H1 (cell line): ENCODE results near the gene TSPAN32. TPM values are rescaled to one million over a fixed set of nuclear protein-coding genes. Genes with fewer than 3 reads are reported as not detected.
A peak's percentile ranks its signal among the peaks of the same experiment; 100 is the strongest.

Experiments
- CTCF ChIA-PET: fragments of 300-600 bp; sonication (Branson Sonifier 250); formaldehyde crosslinking; loops from one replicate; lab custom pipeline; 2021; ENCODE audit not compliant: partially characterized antibody; lab: Charles Lee
- POLR2A ChIA-PET: fragments of 300-600 bp; sonication (Branson Sonifier 250); formaldehyde crosslinking; loops from one replicate; lab custom pipeline; 2021; ENCODE audit warnings: inconsistent platforms; ENCODE audit not compliant: partially characterized antibody; lab: Charles Lee
- DNase-seq, 2 experiments: peaks; one replicate each; pipeline versions ENCODE4 v3.0.0 to v3.0.0-alpha.2; 2010 to 2022; ENCODE audit warnings: low spot score in 2 of 2, low read depth in 1 of 2, mixed read lengths in 1 of 2
- FAIRE-seq: peaks from 2 replicates; lab custom pipeline; 2011; peaks lifted over from hg19 to GRCh38; lab: Jason Lieb, UNC
- H2AFZ ChIP-seq: 2 replicates; pipeline ENCODE4 v1.8.1; 2012; ENCODE audit warnings: low read length, inconsistent platforms
- H2AK5ac ChIP-seq: 2 replicates; pipeline ENCODE4 v1.6.1; 2013; ENCODE audit warnings: low read depth, low read length
- H2BK120ac ChIP-seq: replicated peaks from 2 replicates; pipeline ENCODE3; 2013; ENCODE audit warnings: low read depth, low read length, inconsistent platforms
- H2BK12ac ChIP-seq: 2 replicates; pipeline ENCODE4 v1.6.1; 2013; ENCODE audit warnings: low read depth, low read length
- H2BK15ac ChIP-seq: 2 replicates; pipeline ENCODE4 v1.6.1; 2013; ENCODE audit warnings: low read length
- H2BK20ac ChIP-seq: 2 replicates; pipeline ENCODE4 v1.6.1; 2013; ENCODE audit warnings: low read length
- H2BK5ac ChIP-seq: 2 replicates; pipeline ENCODE4 v1.6.1; 2013; ENCODE audit warnings: low read depth, low read length
- H3K14ac ChIP-seq: 2 replicates; pipeline ENCODE4 v1.6.1; 2013; ENCODE audit warnings: inconsistent platforms; ENCODE audit not compliant: insufficient read length
- H3K18ac ChIP-seq: 2 replicates; pipeline ENCODE4 v1.6.1; 2013; ENCODE audit warnings: low read length; ENCODE audit errors: extremely low read depth
- H3K23ac ChIP-seq: 2 replicates; pipeline ENCODE4 v1.6.1; 2013; ENCODE audit warnings: inconsistent platforms; ENCODE audit not compliant: insufficient read length
- H3K23me2 ChIP-seq: 2 replicates; pipeline ENCODE4 v1.6.1; 2013; ENCODE audit warnings: low read depth, low read length
- H3K27ac ChIP-seq: 2 replicates; pipeline ENCODE4 v1.6.1; 2011; ENCODE audit warnings: low read depth, low read length, inconsistent platforms
- H3K27me3 ChIP-seq, 4 experiments: replicated peaks in 1 of 4; 1 replicate in 1 of 4; 2 replicates in 3 of 4; pipeline versions ENCODE4 v1.6.1 to v1.8.1; 2011 to 2013; ENCODE audit warnings: low read length in 3 of 4, mild to moderate bottlenecking in 3 of 4, inconsistent platforms in 2 of 4, mixed read lengths in 2 of 4, moderate library complexity in 1 of 4; ENCODE audit not compliant: control insufficient read depth in 3 of 4, insufficient read depth in 3 of 4; ENCODE audit errors: extremely low read depth in 1 of 4
- H3K36me3 ChIP-seq, 4 experiments: 2 replicates each; pipeline versions ENCODE4 v1.6.1 to v1.8.1; 2011 to 2013; ENCODE audit warnings: mild to moderate bottlenecking in 4 of 4, low read length in 3 of 4, moderate library complexity in 2 of 4, control low read depth in 1 of 4, inconsistent platforms in 1 of 4; ENCODE audit not compliant: insufficient read depth in 4 of 4, control insufficient read depth in 2 of 4
- H3K4ac ChIP-seq: replicated peaks from 2 replicates; pipeline ENCODE3; 2013; ENCODE audit warnings: low read length, low read depth, mixed read lengths, inconsistent platforms; ENCODE audit not compliant: insufficient read length
- H3K4me1 ChIP-seq, 4 experiments: replicated peaks in 1 of 4; 1 replicate in 1 of 4; 2 replicates in 3 of 4; pipeline versions ENCODE4 v1.6.1 to v1.8.1; 2011 to 2013; ENCODE audit warnings: low read length in 3 of 4, inconsistent platforms in 2 of 4, mixed read lengths in 1 of 4; ENCODE audit not compliant: insufficient read depth in 4 of 4, control insufficient read depth in 3 of 4
- H3K4me2 ChIP-seq, 2 experiments: 2 replicates each; pipeline versions ENCODE4 v1.6.1 to v1.8.1; 2011 to 2013; ENCODE audit warnings: low read depth in 2 of 2, low read length in 2 of 2, control low read depth in 1 of 2, inconsistent platforms in 1 of 2, mild to moderate bottlenecking in 1 of 2; ENCODE audit not compliant: insufficient read depth in 1 of 2
- H3K4me3 ChIP-seq, 4 experiments: fragments of 200-600, 300-600 bp in 1 of 4; sonication (generic), shearing (Covaris generic), sonication (Bioruptor Twin) in 1 of 4; 2 replicates each; pipeline versions ENCODE4 v1.5.1 to v1.8.1; 2011 to 2016; ENCODE audit warnings: low read length in 4 of 4, low read depth in 3 of 4, control low read depth in 2 of 4, inconsistent platforms in 2 of 4, mild to moderate bottlenecking in 2 of 4, mixed read lengths in 1 of 4, moderate library complexity in 1 of 4; ENCODE audit not compliant: insufficient read depth in 2 of 4; ENCODE audit errors: extremely low read depth in 1 of 4
- H3K56ac ChIP-seq: replicated peaks from 2 replicates; pipeline ENCODE3; 2013; ENCODE audit warnings: low read depth, mild to moderate bottlenecking, mixed read lengths, low read length, inconsistent platforms; ENCODE audit not compliant: insufficient read length
- H3K79me1 ChIP-seq: 2 replicates; pipeline ENCODE4 v1.6.1; 2013; ENCODE audit warnings: low read depth, low read length, control low read depth
- H3K79me2 ChIP-seq, 2 experiments: 2 replicates each; pipeline versions ENCODE4 v1.6.1 to v1.8.1; 2012 to 2013; ENCODE audit warnings: low read length in 2 of 2, mild to moderate bottlenecking in 2 of 2, inconsistent platforms in 1 of 2; ENCODE audit not compliant: insufficient read depth in 2 of 2, control insufficient read depth in 1 of 2
- H3K9ac ChIP-seq, 4 experiments: replicated peaks in 1 of 4; 1 replicate in 1 of 4; 2 replicates in 3 of 4; pipeline versions ENCODE4 v1.6.1 to v1.8.1; 2011 to 2013; ENCODE audit warnings: low read depth in 3 of 4, low read length in 3 of 4, control low read depth in 2 of 4, mild to moderate bottlenecking in 2 of 4, moderate library complexity in 2 of 4, inconsistent platforms in 1 of 4; ENCODE audit errors: extremely low read depth in 1 of 4
- H3K9me3 ChIP-seq, 2 experiments: 2 replicates each; pipeline versions ENCODE4 v1.6.1 to v1.8.1; 2012 to 2013; ENCODE audit warnings: mild to moderate bottlenecking in 2 of 2, moderate library complexity in 2 of 2, control low read depth in 1 of 2, inconsistent platforms in 1 of 2, low read depth in 1 of 2, low read length in 1 of 2, mixed read lengths in 1 of 2; ENCODE audit not compliant: insufficient read depth in 2 of 2
- H4K20me1 ChIP-seq, 2 experiments: replicated peaks in 1 of 2; 2 replicates each; pipeline versions ENCODE3 to v1.8.1; 2011 to 2013; ENCODE audit warnings: inconsistent platforms in 2 of 2, low read length in 2 of 2, mild to moderate bottlenecking in 1 of 2; ENCODE audit not compliant: insufficient read depth in 2 of 2, control insufficient read depth in 1 of 2
- H4K5ac ChIP-seq: 2 replicates; pipeline ENCODE4 v1.6.1; 2013; ENCODE audit warnings: low read length, low read depth, mixed read lengths, inconsistent platforms; ENCODE audit not compliant: insufficient read length
- H4K8ac ChIP-seq: 2 replicates; pipeline ENCODE4 v1.8.0; 2013; ENCODE audit warnings: mild to moderate bottlenecking, moderate library complexity, low read length, inconsistent platforms; ENCODE audit not compliant: insufficient read depth; ENCODE audit errors: extremely low read depth
- H4K91ac ChIP-seq: replicated peaks from 2 replicates; pipeline ENCODE3; 2013; ENCODE audit warnings: low read length, mixed read lengths, inconsistent platforms; ENCODE audit not compliant: insufficient read length
- CEBPB ChIP-seq: IDR thresholded peaks from 2 replicates; pipeline ENCODE4 v1.6.1; 2012; ENCODE audit warnings: low read depth, low read length
- JUND ChIP-seq: IDR thresholded peaks from 2 replicates; pipeline ENCODE4 v1.6.1; 2011; ENCODE audit warnings: mild to moderate bottlenecking, improper control_type of control experiment, low read length
- POLR2A ChIP-seq, 2 experiments: IDR thresholded peaks; 1 replicate in 1 of 2; 2 replicates in 1 of 2; pipeline ENCODE4 v1.6.1; 2011; ENCODE audit warnings: low read depth in 2 of 2, low read length in 2 of 2, mild to moderate bottlenecking in 2 of 2; ENCODE audit errors: control extremely low read depth in 1 of 2
- POU5F1 ChIP-seq: IDR thresholded peaks from 2 replicates; pipeline ENCODE4 v1.6.1; 2011; ENCODE audit warnings: low read depth, mild to moderate bottlenecking, low read length, moderate library complexity
- RFX5 ChIP-seq: IDR thresholded peaks from 2 replicates; pipeline ENCODE4 v1.6.1; 2011; ENCODE audit warnings: low read depth, low read length, improper control_type of control experiment, borderline replicate concordance
- SIN3A ChIP-seq, 2 experiments: IDR thresholded peaks in 1 of 2; conservative IDR thresholded peaks in 1 of 2; 2 replicates each; pipeline ENCODE4 v1.6.1; 2011 to 2012; ENCODE audit warnings: low read length in 2 of 2, improper control_type of control experiment in 1 of 2, low read depth in 1 of 2, mild to moderate bottlenecking in 1 of 2
- SP4 ChIP-seq: IDR thresholded peaks from 2 replicates; pipeline ENCODE4 v1.6.1; 2012; ENCODE audit warnings: low read length, inconsistent platforms
- TAF1 ChIP-seq: IDR thresholded peaks from 2 replicates; pipeline ENCODE4 v1.6.1; 2011; ENCODE audit warnings: mild to moderate bottlenecking, low read depth, low read length
- TEAD4 ChIP-seq: IDR thresholded peaks from 2 replicates; pipeline ENCODE4 v1.6.1; 2012; ENCODE audit warnings: low read depth, low read length, inconsistent platforms, mixed read lengths
- ZNF274 ChIP-seq: IDR thresholded peaks from 2 replicates; pipeline ENCODE4 v1.7.0; 2012; ENCODE audit warnings: low read length, borderline replicate concordance; ENCODE audit errors: extremely low read depth
- WGBS, 2 experiments: shearing (Covaris generic) in 1 of 2; methylation state at CpG; one replicate each; pipeline versions ENCODE4 v1.1.6 to v1.1.7; 2013 to 2015; ENCODE audit warnings: low lambda C conversion rate in 2 of 2, mixed read lengths in 2 of 2, inconsistent platforms in 1 of 2, low coverage in 1 of 2, missing lambda C conversion rate in 1 of 2; ENCODE audit not compliant: insufficient replicate concordance in 2 of 2, insufficient coverage in 1 of 2, insufficient read length in 1 of 2; ENCODE audit errors: extremely low coverage in 1 of 2, missing lambda C conversion rate in 1 of 2; 5-methylcytosine and 5-hydroxymethylcytosine counted together
- polyA plus RNA-seq, 7 experiments: library from polyadenylated mRNA; depleted of rRNA in 3 of 7; stranded (reverse) in 5 of 7; unstranded in 2 of 7; fragments of >200 nt in 5 of 7; fragments of 200-250 nt in 2 of 7; gene quantifications; 1 replicate in 5 of 7; 2 replicates in 1 of 7; 4 replicates in 1 of 7; pipeline versions ENCODE4 v1.2.1 to v1.2.3, GENCODE V29; 2011 to 2013; ENCODE audit warnings: missing spikeins in 2 of 7, mixed read lengths in 2 of 7
- total RNA-seq: library from RNA; stranded (reverse); fragmentation: NEBNext Ultra II Directional; extraction: Animal tissue kit (Norgen Biotek cat#: 25700); gene quantifications from 2 replicates; pipeline ENCODE4 v1.2.1, GENCODE V29; 2021

TSPAN32 gene
- total and polyA plus RNA-seq, 2 of the 8 experiments (the other 6 are each of a cell fraction or from before 2014, with no cell fraction given): not detected

GRCh38 chr11:2328021-2328420, 26.2 kb downstream of the TSPAN32 start:
- no peaks in the 10 kb centered on the region for H3K23me2 ChIP-seq
- no peak overlapping the region for H3K9ac ChIP-seq
- no peak overlapping the region for H2BK120ac ChIP-seq
- no peak overlapping the region for H3K4me3 ChIP-seq
- no peak overlapping the region for H3K4ac ChIP-seq
- no peaks in the 10 kb centered on the region for H4K20me1 ChIP-seq
- no peak overlapping the region for H2BK12ac ChIP-seq
- no peak overlapping the region for H3K56ac ChIP-seq
- no peaks in the 10 kb centered on the region for H3K27me3 ChIP-seq
- 0 out of 2 replicates have a peak overlapping the region, but pooled peaks have one; percentile 88 for H2BK15ac ChIP-seq
- 85% methylated on average over 11 of the region's 11 CpGs; no CpG with 5 or more reads in 1 of the 2 experiments for WGBS, 2 experiments
- TF ChIP-seq SP4 (no peak), RFX5 (no peak), SIN3A (conservative IDR thresholded peaks at IDR 0.05 in 1 of 2, IDR thresholded peaks at IDR 0.05 in 1 of 2; ENCODE audit: low read depth in 1 of 2, low read length in 2 of 2) (no peak), JUND (no peak), CEBPB (no peak), TEAD4 (no peak), POU5F1 (no peak), POLR2A (IDR thresholded peaks at IDR 0.05; ENCODE audit: control extremely low read depth in 1 of 2, low read depth in 2 of 2, low read length in 2 of 2) (no peak), ZNF274 (no peak), TAF1 (no peak)
- H3K79me2 ChIP-seq: no peaks in the 10 kb centered on the region
- no peak overlapping the region for H3K27ac ChIP-seq
- DNase-seq (no peak), FAIRE-seq (no peak)
- H3K14ac ChIP-seq: no peak overlapping the region
- H4K91ac ChIP-seq: no peak overlapping the region
- no peak overlapping the region for H2AK5ac ChIP-seq
- H3K4me2 ChIP-seq: no peak overlapping the region
- H3K18ac ChIP-seq: no peak overlapping the region; the same call in 1 of the 2 replicates
- ChIA-PET POLR2A (no interaction called here), CTCF (no interaction called here)
- no peak overlapping the region for H2AFZ ChIP-seq
- H3K23ac ChIP-seq: no peak overlapping the region
- H4K5ac ChIP-seq: no peak overlapping the region
- H3K36me3 ChIP-seq: no peaks in the 10 kb centered on the region
- H2BK20ac ChIP-seq: no peak overlapping the region
- H3K9me3 ChIP-seq: peaks cover 7 to 18% of the 10 kb centered on the region in 2 experiments; a peak in 3 of 4 replicates
- H3K4me1 ChIP-seq: no peaks in the 10 kb centered on the region
- no peak overlapping the region for H2BK5ac ChIP-seq
- H3K79me1 ChIP-seq: no peaks in the 10 kb centered on the region
- H4K8ac ChIP-seq: no peak overlapping the region
